ENCODE results near the gene CTCF. TPM values are rescaled to one million over a fixed set of nuclear protein-coding genes. Genes with fewer than 3 reads are reported as not detected.

The CTCF gene
- total RNA-seq, 2 donors from 2014 or later: 37.0 to 47.3 TPM

DNA sequence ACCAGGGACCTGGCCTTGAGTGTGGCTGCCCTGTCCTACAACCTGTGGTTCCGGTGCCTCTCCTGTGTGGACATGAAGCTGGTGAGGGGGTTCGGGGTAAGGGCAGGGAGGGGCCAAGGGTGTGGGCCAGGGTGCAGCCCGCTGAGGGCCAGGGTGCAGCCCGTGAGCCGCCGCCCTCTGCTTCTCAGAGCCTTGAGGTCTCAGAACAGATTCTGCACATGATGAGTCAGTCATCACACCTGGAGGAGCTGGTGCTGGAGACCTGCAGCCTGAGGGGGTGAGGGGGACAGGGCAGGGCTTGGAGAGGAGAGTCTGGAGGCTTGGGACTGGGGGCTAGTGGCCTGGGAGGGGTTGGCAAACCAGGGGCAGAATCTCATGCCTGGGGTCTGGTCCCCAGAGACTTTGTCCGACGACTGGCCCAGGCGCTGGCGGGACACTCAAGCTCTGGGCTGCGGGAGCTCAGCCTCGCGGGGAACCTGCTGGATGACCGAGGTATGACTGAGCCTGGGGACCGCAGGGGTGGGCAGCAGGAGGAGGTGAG is 84.9 kb downstream of the CTCF start:
- H3K27ac ChIP-seq: no peak overlapping the region
- H3K9ac ChIP-seq (ENCODE audit: low read depth in 2 of 2, low read length in 2 of 2): no peak overlapping the region
- H3K36me3 ChIP-seq: no peaks in the 10 kb centered on the region
- TF ChIP-seq, protein P1, sequence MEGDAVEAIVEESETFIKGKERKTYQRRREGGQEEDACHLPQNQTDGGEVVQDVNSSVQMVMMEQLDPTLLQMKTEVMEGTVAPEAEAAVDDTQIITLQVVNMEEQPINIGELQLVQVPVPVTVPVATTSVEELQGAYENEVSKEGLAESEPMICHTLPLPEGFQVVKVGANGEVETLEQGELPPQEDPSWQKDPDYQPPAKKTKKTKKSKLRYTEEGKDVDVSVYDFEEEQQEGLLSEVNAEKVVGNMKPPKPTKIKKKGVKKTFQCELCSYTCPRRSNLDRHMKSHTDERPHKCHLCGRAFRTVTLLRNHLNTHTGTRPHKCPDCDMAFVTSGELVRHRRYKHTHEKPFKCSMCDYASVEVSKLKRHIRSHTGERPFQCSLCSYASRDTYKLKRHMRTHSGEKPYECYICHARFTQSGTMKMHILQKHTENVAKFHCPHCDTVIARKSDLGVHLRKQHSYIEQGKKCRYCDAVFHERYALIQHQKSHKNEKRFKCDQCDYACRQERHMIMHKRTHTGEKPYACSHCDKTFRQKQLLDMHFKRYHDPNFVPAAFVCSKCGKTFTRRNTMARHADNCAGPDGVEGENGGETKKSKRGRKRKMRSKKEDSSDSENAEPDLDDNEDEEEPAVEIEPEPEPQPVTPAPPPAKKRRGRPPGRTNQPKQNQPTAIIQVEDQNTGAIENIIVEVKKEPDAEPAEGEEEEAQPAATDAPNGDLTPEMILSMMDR (IDR thresholded peaks at IDR 0.05): no peak
- no peaks in the 10 kb centered on the region for H3K9me3 ChIP-seq
- DNase-seq: no peak
- peaks cover 49% of the 10 kb centered on the region for H3K27me3 ChIP-seq
- H3K4me3 ChIP-seq: no peak overlapping the region
- intact Hi-C loops (cut with DNase I): loop anchor here (5.0 kb wide), 1 partner anchor 75 kb away; no protein-coding TSS in a partner anchor
- no peaks in the 10 kb centered on the region for H3K4me1 ChIP-seq

DNA sequence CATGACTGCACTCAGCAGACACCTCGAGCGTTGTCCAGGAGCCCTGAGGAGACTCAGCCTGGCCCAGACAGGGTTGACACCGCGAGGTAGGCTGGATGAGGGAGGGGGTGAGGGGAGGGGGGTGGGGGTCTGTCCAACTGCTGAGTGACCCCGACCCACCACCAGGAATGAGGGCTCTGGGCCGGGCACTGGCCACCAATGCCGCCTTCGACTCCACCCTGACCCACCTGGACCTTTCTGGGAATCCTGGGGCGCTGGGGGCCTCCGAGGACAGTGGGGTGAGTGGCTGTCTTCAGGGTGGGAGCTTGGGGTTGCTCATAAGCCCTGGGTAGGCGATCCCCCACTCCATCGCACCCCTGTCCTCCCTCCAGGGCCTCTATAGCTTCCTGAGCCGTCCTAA is 85.4 kb downstream of the CTCF start:
- Histone ChIP-seq H3K4me1 (no peaks in the 10 kb centered on the region), H3K36me3 (no peaks in the 10 kb centered on the region), H3K9ac (ENCODE audit: low read depth in 2 of 2, low read length in 2 of 2) (no peak overlapping the region), H3K4me3 (no peak overlapping the region), H3K27ac (no peak overlapping the region), H3K27me3 (peaks cover 53% of the 10 kb centered on the region), H3K9me3 (no peaks in the 10 kb centered on the region)
- DNase-seq: no peak
- TF ChIP-seq, protein P1 (IDR thresholded peaks at IDR 0.05): no peak
- intact Hi-C loops (cut with DNase I): loop anchor here (5.0 kb wide), 1 partner anchor 75 kb away; no protein-coding TSS in a partner anchor

DNA sequence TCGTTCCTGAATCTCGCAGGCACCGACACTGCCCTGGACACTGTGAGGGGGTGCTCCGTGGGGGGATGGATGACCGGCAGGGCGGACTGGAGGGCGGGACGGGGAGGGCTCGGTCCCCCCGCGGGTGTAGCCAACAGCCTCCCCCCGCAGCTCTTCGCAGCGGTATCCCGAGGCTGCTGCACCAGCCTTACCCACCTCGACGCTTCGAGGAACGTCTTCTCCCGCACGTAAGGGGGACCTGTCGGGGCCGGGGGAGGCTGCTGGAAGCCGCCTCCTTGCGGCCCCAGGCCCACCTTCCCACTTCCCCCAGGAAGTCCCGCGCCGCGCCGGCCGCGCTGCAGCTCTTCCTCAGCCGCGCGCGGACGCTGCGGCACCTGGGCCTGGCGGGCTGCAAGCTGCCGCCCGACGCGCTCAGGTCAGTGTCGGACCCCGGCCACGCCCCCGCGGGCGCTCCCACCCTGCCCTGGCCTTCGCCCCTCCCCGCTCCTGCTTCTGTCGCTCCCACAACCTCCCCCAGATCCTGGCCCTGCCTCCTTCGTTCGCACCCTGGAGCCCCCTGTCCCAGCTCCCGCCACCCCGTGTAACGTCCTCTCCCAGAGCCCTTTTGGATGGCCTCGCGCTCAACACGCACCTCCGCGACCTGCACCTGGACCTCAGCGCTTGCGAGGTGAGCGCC is 85.9 kb downstream of the CTCF start:
- no peak overlapping the region for H3K9ac ChIP-seq (ENCODE audit: low read depth in 2 of 2, low read length in 2 of 2)
- DNase-seq: no peak
- no peaks in the 10 kb centered on the region for H3K4me1 ChIP-seq
- TF ChIP-seq, protein P1 (IDR thresholded peaks at IDR 0.05): no peak
- no peaks in the 10 kb centered on the region for H3K36me3 ChIP-seq
- no peaks in the 10 kb centered on the region for H3K9me3 ChIP-seq
- H3K4me3 ChIP-seq: no peak overlapping the region
- intact Hi-C loops (cut with DNase I): loop anchor here (5.0 kb wide), 1 partner anchor 76 kb away; no protein-coding TSS in a partner anchor
- no peak overlapping the region for H3K27ac ChIP-seq
- H3K27me3 ChIP-seq: peaks cover 54% of the 10 kb centered on the region

DNA sequence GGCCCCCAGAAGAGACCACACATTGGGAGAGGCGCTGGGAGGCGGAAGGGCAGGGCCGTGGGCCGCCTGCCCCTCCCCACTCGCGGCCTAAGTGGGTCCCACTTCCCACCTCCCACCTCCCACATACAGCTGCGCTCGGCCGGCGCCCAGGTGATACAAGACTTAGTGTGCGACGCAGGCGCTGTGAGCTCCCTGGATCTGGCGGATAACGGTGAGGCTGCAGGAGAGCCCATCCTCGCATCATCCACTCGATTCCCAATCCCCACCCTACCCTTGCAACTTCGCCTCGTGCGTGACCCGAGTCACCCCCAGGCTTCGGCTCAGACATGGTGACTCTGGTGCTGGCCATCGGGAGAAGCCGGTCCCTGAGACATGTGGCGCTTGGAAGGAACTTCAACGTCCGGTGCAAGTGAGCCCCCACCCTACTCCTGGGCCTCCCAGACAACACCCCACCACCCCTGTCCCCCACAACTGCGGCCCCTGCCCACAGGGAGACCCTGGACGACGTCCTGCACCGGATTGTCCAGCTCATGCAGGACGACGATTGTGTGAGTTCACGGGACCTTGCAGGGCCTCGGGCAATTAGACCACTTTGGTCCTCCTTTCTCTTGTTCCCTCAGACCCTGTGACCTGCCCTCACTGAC is 86.6 kb downstream of the CTCF start:
- H3K4me1 ChIP-seq: no peaks in the 10 kb centered on the region
- TF ChIP-seq, protein P1 (IDR thresholded peaks at IDR 0.05): no peak
- no peak overlapping the region for H3K9ac ChIP-seq (ENCODE audit: low read depth in 2 of 2, low read length in 2 of 2)
- H3K27me3 ChIP-seq: peaks cover 61% of the 10 kb centered on the region
- H3K36me3 ChIP-seq: no peaks in the 10 kb centered on the region
- intact Hi-C loops (cut with DNase I): loop anchor here (5.0 kb wide), 1 partner anchor 77 kb away; no protein-coding TSS in a partner anchor
- no peak overlapping the region for H3K27ac ChIP-seq
- no peaks in the 10 kb centered on the region for H3K9me3 ChIP-seq
- DNase-seq: no peak
- no peak overlapping the region for H3K4me3 ChIP-seq

DNA sequence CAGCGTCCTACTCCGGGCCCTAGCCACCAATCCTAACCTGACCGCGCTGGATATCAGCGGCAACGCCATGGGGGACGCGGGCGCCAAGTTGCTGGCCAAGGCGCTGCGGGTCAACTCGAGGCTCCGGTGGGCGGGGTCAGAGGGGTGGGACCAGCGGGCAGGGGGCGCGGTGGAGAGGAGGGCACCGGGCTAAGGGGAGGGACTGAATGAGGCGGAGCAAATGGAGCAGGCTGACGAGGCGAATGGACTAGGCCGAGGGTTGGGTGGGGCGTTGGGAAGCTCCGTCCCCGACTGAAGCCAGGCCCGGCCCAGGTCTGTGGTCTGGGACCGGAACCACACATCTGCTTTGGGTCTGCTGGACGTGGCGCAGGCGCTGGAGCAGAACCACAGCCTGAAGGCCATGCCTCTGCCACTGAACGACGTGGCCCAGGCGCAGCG is 87.2 kb downstream of the CTCF start:
- peaks cover 67% of the 10 kb centered on the region for H3K27me3 ChIP-seq
- no peak overlapping the region for H3K9ac ChIP-seq (ENCODE audit: low read depth in 2 of 2, low read length in 2 of 2)
- TF ChIP-seq, protein P1 (IDR thresholded peaks at IDR 0.05): no peak
- H3K36me3 ChIP-seq: no peaks in the 10 kb centered on the region
- no peaks in the 10 kb centered on the region for H3K4me1 ChIP-seq
- no peak overlapping the region for H3K4me3 ChIP-seq
- no peak for DNase-seq
- no peaks in the 10 kb centered on the region for H3K9me3 ChIP-seq
- H3K27ac ChIP-seq: no peak overlapping the region
- intact Hi-C loops (cut with DNase I): loop anchor here (5.0 kb wide), 1 partner anchor 77 kb away; no protein-coding TSS in a partner anchor
